ENCODE data around the gene GRHPR.

DNA sequence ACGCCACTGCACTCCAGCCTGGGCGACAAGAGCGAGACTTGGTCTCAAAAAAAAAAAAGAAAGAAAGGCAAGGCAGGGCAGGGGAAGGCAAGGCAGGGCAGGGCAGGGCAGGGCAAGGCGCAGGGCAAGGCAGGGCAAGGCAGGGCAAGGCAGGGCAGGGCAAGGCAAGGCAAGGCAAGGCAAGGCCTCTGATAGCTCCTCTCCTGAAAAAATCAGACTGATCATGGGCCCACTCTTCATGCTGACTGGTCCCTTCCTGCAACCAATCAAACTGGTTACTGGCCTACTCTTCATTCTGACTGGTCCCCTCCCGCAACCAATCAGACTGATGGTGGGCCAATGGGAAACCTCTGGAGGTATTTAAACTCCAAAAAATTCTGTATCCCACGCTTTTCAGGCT, 46.1 kb downstream of the GRHPR start:
- TF ChIP-seq, protein P1, sequence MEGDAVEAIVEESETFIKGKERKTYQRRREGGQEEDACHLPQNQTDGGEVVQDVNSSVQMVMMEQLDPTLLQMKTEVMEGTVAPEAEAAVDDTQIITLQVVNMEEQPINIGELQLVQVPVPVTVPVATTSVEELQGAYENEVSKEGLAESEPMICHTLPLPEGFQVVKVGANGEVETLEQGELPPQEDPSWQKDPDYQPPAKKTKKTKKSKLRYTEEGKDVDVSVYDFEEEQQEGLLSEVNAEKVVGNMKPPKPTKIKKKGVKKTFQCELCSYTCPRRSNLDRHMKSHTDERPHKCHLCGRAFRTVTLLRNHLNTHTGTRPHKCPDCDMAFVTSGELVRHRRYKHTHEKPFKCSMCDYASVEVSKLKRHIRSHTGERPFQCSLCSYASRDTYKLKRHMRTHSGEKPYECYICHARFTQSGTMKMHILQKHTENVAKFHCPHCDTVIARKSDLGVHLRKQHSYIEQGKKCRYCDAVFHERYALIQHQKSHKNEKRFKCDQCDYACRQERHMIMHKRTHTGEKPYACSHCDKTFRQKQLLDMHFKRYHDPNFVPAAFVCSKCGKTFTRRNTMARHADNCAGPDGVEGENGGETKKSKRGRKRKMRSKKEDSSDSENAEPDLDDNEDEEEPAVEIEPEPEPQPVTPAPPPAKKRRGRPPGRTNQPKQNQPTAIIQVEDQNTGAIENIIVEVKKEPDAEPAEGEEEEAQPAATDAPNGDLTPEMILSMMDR (conservative IDR thresholded peaks at IDR 0.05; ENCODE audit: low read length), result no peak
- no peak for TF ChIP-seq EZH2phosphoT487 (IDR thresholded peaks at IDR 0.05; ENCODE audit: borderline replicate concordance, low read depth, low read length)
